ACHN (cell line): Measurements from ENCODE around the gene EFCAB10.
"Not testable (repeated sequence)": the region's sequence is repeated elsewhere in the genome, so short reads cannot be mapped to it uniquely, and the experiment has no call there.

Experiments used
- DNase-seq: peaks from one replicate; pipeline ENCODE4 v3.0.0-alpha.2; 2015
- in situ Hi-C: cut with HindIII; loops from 2 replicates; pipeline ENCODE4 v1.10.0; 2017; ENCODE audit warnings: low sequenced_read_pairs, low pct_ligation_motif_present, low pct_unique_long_range_greater_than_20kb

EFCAB10 gene

DNA sequence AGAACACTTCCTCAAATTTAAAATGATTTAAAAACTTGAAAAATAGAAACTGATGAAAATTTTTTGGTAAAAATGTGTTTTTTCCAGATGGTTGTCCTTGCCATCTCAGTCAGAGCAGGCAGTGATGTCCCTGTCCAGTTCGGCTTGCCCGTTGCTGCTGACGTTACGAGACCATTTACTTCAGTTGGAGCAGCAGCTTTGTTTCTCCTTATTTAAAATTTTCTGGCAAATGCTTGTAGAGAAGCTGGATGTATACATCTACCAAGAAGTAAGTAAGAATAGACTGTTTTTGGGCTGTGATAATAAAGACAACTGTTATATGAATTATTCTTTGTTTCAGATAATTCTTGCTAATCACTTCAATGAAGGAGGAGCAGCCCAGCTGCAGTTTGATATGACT lies 16.1 kb downstream of the EFCAB10 start:
- no peak for DNase-seq
- in situ Hi-C loops, result no loop called here

DNA sequence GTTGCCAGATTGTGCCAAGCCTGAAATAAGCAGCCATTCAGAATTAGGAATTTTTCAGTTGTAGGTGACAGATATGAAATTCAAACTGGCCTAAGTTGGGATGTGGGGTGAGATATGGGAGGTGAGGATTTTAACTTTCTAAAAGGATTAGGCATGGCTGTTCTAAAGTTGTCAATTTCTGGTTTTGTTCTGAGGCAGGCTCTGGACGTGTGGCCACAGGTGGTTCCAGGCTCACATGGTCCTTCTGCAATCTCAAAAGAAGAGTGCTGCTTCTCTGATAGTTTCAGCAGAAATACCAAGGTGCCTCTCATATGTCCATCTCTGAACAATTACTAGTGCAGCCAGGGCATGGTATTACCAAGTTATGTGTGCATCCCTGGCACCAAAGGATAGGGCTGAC lies 21.4 kb downstream of the EFCAB10 start:
- DNase-seq, result no peak

DNA sequence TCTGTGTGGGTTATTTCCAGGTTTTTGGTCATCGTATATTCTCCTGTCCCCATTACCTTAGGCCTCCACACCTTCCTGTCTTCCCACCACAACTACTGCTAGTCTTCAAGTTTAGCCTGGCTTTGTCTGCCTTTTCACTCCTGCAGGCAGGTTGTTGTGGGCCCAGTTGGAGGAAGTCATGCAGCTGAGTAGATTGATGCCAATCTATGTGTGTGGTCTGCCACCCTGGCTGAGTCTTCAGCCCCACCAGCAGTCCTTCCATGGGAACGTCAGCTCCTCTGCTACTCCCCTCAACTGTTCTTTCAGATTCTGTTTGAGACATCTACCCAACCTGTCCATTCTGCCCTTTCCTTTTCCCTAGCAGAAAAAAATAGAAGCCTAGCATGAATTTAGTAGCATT lies 43.0 kb downstream of the EFCAB10 start:
- no peak for DNase-seq
- in situ Hi-C loops, result no loop called here

More for the DNA sequence above, 21.4 kb downstream of the EFCAB10 start:
- in situ Hi-C loops, result no loop called here

DNA sequence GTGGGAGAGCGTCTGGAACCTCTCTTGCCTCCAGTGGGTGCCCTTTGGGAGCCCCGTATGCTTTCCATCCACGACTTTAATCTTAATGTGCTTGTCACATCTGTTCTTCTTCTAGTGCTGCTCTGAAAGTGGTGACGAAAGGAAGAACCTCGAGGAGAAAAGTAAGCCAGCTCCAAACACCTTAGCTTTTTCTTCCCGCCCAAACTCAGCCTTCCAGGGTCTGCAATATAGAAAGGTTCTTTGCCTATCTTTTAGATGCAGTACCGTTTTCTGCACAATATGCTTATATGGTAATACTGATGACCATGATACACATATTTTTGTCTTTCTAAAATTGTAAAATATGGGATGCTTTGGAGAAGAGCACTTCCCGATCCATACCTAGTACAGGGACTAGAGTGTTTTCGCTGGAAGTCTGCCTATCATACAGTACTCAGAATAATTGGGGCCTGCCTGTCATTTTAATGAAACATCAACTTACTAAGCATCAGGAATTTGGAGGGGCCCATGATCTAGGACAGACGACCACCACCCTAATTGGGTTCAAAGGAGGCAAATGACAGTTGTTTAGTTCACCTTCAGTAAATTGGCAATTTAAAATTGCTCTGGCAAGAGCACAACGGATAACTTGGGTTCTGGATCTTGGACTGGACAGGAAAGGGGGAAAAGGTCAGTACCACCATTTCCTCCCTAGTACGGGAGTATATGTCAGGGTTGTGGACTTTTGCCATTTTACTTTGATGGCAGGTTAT lies 48.4 kb downstream of the EFCAB10 start:
- in situ Hi-C loops, result no loop called here
- DNase-seq, result no peak

DNA sequence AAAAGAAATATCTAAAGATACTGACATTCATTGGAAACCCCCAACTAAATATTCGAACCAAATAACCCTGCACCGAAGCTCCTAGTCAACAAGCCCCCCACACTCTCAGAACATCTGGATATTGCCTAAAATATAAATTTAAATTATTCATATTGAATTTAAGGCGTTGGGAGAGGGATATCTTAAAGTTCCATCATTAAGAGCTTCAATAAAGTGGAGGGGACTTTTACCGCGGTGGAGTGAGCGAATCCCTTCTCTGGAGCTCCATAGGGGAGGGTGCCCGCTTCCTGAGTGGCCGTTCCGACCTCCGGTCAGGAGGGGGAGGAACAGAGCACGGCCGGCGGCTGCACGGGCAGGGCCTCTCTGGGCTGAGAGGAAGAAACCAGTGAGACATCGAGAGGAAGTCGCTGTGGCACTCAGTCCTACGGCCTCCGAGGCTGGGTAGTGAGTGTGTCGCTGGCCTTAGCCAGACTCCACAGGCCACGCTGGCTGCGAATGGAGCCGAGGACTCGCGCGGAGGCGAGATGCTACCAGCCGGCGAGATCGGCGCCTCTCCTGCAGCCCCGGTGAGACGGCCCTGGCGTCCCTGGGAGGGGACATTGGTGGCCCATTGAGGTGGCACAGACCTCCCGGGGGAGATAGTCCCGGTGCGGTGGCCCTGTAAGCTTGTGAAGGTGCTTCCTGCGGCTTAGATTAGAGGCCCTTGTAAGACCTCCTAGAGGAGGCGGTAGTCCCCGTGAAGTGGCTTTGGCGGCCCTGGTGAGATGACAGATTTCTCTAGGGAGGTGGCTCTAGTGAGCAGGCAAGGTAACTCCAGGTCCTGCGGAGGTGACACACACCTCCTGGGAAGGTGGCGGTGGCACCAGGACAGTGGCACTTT lies 49.3 kb downstream of the EFCAB10 start, which contains the start of gene RINT1:
RINT1 (plus strand) TSS at position 410 of the 880 bp plus-strand sequence; CDS start at position 525, 115 bp downstream.
- in situ Hi-C loops, result no loop called here
- DNase-seq, result peak; percentile 97

DNA sequence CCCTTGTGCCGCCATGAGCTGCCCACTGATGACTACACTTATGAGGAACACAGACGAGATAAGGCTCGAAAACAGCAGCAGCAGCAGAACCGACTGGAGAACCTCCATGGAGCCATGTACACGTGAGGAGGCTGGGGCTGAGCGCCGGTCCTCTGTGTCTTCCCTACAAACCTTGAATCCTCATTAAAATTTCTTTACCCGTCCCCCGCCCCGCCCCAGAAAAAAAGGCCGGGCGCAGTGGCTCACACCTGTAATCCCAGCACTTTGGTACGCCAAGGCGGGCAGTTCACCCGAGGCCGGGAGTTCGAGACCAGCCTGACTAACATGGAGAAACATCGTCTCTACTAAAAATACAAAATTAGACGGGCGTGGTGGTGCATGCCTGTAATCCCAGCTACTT lies 50.7 kb downstream of the EFCAB10 start:
- no peak for DNase-seq
- in situ Hi-C loops, result no loop called here

DNA sequence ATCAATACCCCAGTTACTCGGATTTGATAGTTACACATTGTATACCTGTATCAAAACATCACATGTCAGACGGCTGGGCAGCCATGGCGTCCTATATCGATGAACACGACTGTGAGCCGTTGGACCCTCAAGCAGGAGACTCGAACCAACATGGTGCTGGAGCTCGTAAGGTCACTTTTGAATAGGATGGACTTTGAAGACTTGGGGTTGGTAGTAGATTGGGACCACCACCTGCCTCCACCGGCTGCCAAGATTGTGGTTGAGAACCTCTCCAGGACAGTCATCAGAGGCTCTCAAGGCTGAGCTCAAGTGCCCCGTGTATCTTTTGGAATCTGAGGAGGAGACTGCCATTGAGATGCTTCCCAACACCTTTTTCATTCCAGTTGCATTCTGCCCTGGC lies 51.2 kb downstream of the EFCAB10 start:
- no peak for DNase-seq
- in situ Hi-C loops, result no loop called here

DNA sequence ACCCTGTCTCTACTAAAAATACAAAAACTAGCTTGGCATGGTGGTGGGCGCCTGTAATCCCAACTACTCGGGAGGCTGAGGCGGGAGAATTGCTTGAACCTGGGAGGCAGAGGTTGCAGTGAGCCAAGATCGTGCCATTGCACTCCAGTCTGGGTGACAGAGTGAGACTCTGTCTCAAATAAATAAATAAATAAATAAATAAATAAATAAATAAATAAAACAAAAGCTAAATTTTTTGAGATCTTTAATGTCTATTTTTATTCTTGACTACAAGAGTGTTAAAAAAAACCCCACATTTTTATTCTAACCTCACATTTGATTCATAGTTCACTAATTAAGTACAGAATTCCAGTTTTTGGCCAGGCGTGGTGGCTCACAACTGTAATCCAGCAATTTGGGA lies 53.6 kb downstream of the EFCAB10 start:
- in situ Hi-C loops, DNase-seq: not testable (repeated sequence)

DNA sequence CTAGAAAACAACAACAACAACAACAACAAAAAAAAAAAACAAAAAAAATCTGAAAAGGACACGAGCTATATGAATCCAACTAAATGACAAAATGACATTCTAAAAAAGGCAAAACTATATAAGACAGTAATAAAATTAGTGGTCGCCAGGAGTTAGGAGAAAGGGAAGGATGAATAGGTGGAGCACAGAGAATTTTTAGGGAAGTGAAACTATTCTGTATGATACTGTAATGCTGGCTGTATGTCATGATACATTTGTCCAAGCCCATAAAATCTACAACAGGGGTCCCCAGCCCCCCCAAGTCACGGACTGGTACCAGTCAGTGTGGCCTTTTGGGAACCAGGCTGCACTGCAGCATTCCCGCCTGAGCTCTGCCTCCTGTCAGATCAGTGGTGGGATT lies 56.5 kb downstream of the EFCAB10 start:
- DNase-seq, result no peak
- in situ Hi-C loops, result no loop called here

DNA sequence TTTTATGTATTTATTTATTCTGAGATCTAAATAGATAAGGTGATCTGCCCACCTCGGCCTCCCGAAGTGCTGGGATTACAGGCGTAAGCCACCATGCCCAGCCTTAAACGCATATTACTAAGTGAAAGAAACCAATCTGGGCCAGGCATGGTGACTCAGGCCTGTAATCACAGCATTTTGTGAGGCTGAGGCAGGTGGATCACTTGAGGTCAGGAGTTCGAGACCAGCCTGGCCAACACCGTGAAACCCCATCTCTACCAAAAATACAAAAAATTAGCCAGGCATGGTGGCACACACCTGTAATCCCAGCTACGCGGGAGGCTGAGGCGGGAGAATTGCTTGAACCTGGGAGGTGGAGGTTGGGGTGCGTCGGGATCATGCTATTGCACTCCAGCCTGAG lies 56.9 kb downstream of the EFCAB10 start:
- DNase-seq, in situ Hi-C loops: not testable (repeated sequence)

DNA sequence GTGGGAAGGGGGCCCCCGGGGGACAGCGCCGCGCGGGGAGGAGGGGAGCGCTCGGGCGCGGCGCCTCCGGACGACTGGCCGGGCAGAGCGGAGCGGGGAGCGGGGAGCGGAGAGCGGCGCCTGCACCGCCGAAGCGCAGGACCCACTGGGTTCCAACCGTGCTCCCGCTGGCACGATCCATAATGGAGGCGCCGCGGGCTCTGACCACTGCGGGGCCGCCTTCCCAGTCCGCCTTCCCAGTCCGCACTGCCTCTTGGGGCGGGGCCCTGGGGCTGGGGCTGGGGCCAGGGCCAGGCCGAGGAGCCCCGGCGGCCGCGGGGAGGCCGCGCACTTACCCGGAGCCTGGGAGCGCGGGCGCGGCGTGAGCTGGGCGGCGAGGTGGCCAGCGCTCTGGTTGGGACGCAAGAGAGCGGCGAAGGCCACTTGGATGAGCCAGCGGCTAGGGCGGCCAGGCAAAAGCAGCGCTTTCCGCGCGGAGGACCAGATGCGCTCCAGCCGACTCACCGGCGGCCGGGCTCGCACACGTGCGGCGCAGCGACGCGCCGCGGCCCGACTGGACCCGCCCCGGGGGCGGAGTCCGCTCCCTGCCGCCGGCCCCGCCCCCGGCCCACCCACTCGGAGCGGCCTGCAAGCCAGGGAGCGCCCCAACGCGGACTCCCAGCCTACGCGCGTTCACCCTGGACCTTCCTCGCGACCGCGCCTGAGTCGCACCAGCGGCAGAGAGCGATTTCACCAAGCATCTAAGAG lies 59.4 kb downstream of the EFCAB10 start, which contains the start of gene PUS7:
PUS7 (minus strand) TSS at position 555 of the 747 bp plus-strand sequence. CDS start 13,759 bp downstream, outside the sequence.
- in situ Hi-C loops, result no loop called here
- DNase-seq, result peak; percentile 96

DNA sequence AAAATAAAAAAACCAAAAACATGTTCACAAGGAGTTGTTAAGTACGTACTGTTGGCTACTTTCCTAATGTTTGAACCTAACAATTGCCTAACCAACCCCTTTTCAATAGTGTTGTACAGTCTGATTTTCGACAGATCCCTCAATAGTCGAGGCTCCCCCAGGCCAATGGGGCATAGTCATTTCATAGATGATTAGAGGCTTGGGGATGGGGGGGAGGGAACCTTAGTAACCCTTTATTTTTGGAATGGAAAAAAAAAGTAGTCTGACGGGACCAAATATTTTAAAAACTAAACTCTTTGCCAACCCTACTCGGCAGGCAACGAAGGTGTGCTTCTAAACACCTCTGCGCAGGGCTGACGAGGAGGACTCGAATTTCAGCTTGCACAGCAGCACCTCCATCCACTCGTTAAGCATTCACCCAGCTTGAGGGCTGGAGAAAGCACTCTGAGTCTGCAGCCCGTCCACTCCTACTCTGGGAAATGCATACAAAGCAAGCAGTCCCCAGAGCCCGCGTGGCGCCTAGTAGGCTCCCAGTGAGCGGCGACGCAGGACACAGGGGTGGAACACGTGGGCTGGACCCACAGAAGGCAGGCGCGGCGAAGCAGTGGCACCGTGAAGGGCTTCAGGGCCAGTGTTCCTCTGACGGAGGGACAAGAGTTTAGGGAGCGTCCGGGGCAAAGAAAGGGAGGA lies 60.1 kb downstream of the EFCAB10 start:
- DNase-seq, result peak; percentile 68
- in situ Hi-C loops, result no loop called here

DNA sequence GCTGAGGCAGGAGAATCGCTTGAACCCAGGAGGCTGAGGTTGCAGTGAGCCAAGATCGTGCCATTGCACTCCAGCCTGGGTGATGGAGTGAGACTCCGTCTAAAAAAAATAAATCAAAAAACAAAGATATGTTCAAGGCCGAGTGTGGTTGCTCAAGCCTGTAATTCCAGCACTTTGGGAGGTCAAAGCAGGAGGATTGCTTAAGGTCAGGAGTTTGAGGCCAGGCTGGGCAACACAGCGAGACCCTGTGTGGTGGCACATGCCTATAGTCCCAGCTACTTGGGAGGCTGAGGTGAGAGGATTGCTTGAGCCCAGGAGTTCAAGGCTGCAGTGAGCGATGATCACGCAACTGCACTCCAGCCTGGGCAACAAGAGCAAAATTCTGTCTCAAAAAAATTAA lies 60.7 kb downstream of the EFCAB10 start:
- in situ Hi-C loops, DNase-seq: not testable (repeated sequence)

DNA sequence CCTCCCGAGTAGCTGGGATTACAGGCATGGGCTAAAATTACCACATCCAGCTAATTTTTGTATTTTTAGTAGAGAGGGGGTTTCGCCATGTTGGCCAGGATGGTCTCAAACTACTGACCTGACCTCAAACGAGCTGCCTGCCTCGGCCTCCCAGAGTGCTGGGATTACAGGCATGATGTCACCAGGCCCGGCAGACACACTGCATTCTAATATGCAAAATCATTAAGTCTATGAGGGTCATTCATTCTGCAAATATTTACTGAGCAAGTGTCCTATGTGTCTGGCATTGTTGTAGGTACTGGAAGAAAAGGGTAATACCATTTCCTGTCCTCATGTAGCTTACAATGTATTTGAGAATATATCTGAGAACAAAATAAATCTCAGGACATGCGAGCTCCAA lies 61.9 kb downstream of the EFCAB10 start:
- in situ Hi-C loops, result no loop called here

DNA sequence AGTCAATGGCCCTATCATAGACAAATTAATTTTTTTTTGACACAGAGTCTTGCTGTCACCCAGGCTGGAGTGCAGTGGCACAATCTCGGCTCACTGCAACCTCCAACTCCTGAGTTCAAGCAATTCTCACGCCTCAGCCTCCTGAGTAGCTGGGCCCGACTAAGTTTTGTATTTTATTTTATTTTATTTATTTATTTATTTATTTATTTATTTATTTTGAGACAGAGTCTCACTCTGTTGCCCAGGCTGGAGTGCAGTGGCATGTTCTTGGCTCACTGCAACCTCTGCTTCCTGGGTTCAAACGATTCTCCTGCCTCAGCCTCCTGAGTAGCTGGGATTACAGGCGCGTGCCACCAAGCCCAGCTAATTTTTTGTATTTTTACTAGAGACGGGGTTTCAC lies 65.7 kb downstream of the EFCAB10 start:
- DNase-seq, in situ Hi-C loops: not testable (repeated sequence)

More for the DNA sequence above, 61.9 kb downstream of the EFCAB10 start:
- DNase-seq, result no peak
